Anterior cingulate cortex (tissue), 58 donors: ENCODE data around the gene LRRC55.

Experiments used
- DNase-seq, 58 donors: peaks; one replicate each; lab custom pipeline; 2025; lab: John Stamatoyannopoulos, UW

The LRRC55 gene

GRCh38 chr11:57181678-57182305 is at the start of gene LRRC55:
Gene LRRC55 (plus strand): TSS chr11:57181953. CDS start chr11:57182023, 70 bp downstream.
- no peak for DNase-seq

- no peak for DNase-seq
These were observed 48.3 kb upstream of the LRRC55 start for GRCh38 chr11:57133366-57134038.

- no peak for DNase-seq
These were observed 47.5 kb upstream of the LRRC55 start for GRCh38 chr11:57134284-57134683.

GRCh38 chr11:57135020-57135751 is 46.6 kb upstream of the LRRC55 start:
- DNase-seq = no peak

GRCh38 chr11:57140568-57140967 is 41.2 kb upstream of the LRRC55 start:
- DNase-seq = no peak

GRCh38 chr11:57143459-57143858 is 38.3 kb upstream of the LRRC55 start:
- no peak for DNase-seq

- no peak for DNase-seq
These were observed 37.7 kb upstream of the LRRC55 start for GRCh38 chr11:57144075-57144474.

GRCh38 chr11:57144531-57145320 is 37.0 kb upstream of the LRRC55 start:
- no peak for DNase-seq

GRCh38 chr11:57146301-57146700 is 35.5 kb upstream of the LRRC55 start:
- no peak for DNase-seq

- DNase-seq = no peak
These were observed 33.1 kb upstream of the LRRC55 start for GRCh38 chr11:57148621-57149020.

- DNase-seq = no peak
These were observed 31.3 kb upstream of the LRRC55 start for GRCh38 chr11:57150454-57150917.

- no peak for DNase-seq
These were observed 29.6 kb upstream of the LRRC55 start for GRCh38 chr11:57152134-57152533.

- no peak for DNase-seq
These were observed 28.3 kb upstream of the LRRC55 start for GRCh38 chr11:57153448-57153847.

- no peak for DNase-seq
These were observed 27.0 kb upstream of the LRRC55 start for GRCh38 chr11:57154739-57155138.

GRCh38 chr11:57155400-57155799 is 26.4 kb upstream of the LRRC55 start:
- DNase-seq = no peak

- no peak for DNase-seq
These were observed 25.7 kb upstream of the LRRC55 start for GRCh38 chr11:57155838-57156607.

- DNase-seq = no peak
These were observed 24.8 kb upstream of the LRRC55 start for GRCh38 chr11:57156928-57157327.

GRCh38 chr11:57157624-57158023 is 24.1 kb upstream of the LRRC55 start:
- no peak for DNase-seq

- DNase-seq = no peak
These were observed 23.6 kb upstream of the LRRC55 start for GRCh38 chr11:57158180-57158579.

GRCh38 chr11:57158599-57158998 is 23.2 kb upstream of the LRRC55 start:
- DNase-seq = no peak
